IMR-90 (cell line): ENCODE measurements around the gene MYL11. TPM values are rescaled to one million over a fixed set of nuclear protein-coding genes. Genes with fewer than 3 reads are reported as not detected.

Experiments
- ATAC-seq: fragments of 200-7000 bp; cut with Tn5 transposase; 2 replicates; pipeline ENCODE4 v1.9.1; 2020; ENCODE audit warnings: low read depth, mild to moderate bottlenecking, moderate library complexity
- BruUV-seq: library from RNA; stranded (reverse); fragments of 400-500 nt; replicated peaks from 2 replicates; lab custom pipeline; 2021; lab: Mats Ljungman, UMichigan
- CTCF ChIA-PET: fragments of 300-600 bp; formaldehyde crosslinking; extraction: SDS; loops from one replicate; lab custom pipeline; 2021; ENCODE audit warnings: antibody characterized with exemption; lab: Yijun Ruan, JAX
- POLR2A ChIA-PET: fragments of 300-600 bp; sonication (Branson Sonifier 250); formaldehyde crosslinking; loops from one replicate; lab custom pipeline; 2022; ENCODE audit warnings: antibody characterized with exemption; ENCODE audit not compliant: unreplicated experiment; lab: Charles Lee
- DNase-seq: peaks from one replicate; pipeline ENCODE4 v3.0.0; 2013
- H2AFZ ChIP-seq: replicated peaks from 2 replicates; pipeline ENCODE3; 2013; ENCODE audit warnings: low read length, mild to moderate bottlenecking; ENCODE audit not compliant: poor library complexity
- H2AK5ac ChIP-seq: 2 replicates; pipeline ENCODE4 v1.6.1; 2013; ENCODE audit warnings: low read depth, low read length, inconsistent platforms
- H2AK9ac ChIP-seq: replicated peaks from 2 replicates; pipeline ENCODE3; 2013; ENCODE audit warnings: mild to moderate bottlenecking, low read depth, low read length, moderate library complexity; ENCODE audit not compliant: poor library complexity
- H2BK120ac ChIP-seq: 2 replicates; pipeline ENCODE4 v1.6.1; 2013; ENCODE audit warnings: low read depth, low read length, inconsistent platforms
- H2BK15ac ChIP-seq: 3 replicates; pipeline ENCODE4 v1.6.1; 2013; ENCODE audit warnings: low read depth, low read length, inconsistent platforms
- H2BK20ac ChIP-seq: 2 replicates; pipeline ENCODE4 v1.6.1; 2013; ENCODE audit warnings: low read depth, mild to moderate bottlenecking, inconsistent platforms, low read length, moderate library complexity
- H2BK5ac ChIP-seq: 2 replicates; pipeline ENCODE4 v1.6.1; 2013; ENCODE audit warnings: mild to moderate bottlenecking, low read depth, low read length, inconsistent platforms; ENCODE audit not compliant: poor library complexity, severe bottlenecking
- H3K14ac ChIP-seq: replicated peaks from 2 replicates; pipeline ENCODE4 v1.6.1; 2013; ENCODE audit warnings: low read depth, low read length, inconsistent platforms
- H3K18ac ChIP-seq: 2 replicates; pipeline ENCODE4 v1.6.1; 2013; ENCODE audit warnings: low read depth, low read length, control low read depth
- H3K23ac ChIP-seq: 2 replicates; pipeline ENCODE4 v1.6.1; 2013; ENCODE audit warnings: low read depth, low read length, inconsistent platforms
- H3K27ac ChIP-seq: 2 replicates; pipeline ENCODE4 v1.5.1; 2013; ENCODE audit warnings: mild to moderate bottlenecking, control low read depth, low read length; ENCODE audit not compliant: insufficient read depth
- H3K27me3 ChIP-seq: 2 replicates; pipeline ENCODE4 v1.6.1; 2013; ENCODE audit warnings: low read length; ENCODE audit not compliant: control insufficient read depth, insufficient read depth
- H3K36me3 ChIP-seq: 2 replicates; pipeline ENCODE4 v1.6.1; 2013; ENCODE audit warnings: low read length, mixed read lengths; ENCODE audit not compliant: control insufficient read depth, insufficient read depth
- H3K4ac ChIP-seq: 2 replicates; pipeline ENCODE4 v1.6.1; 2013; ENCODE audit warnings: low read depth, low read length, inconsistent platforms
- H3K4me1 ChIP-seq: 2 replicates; pipeline ENCODE4 v1.6.1; 2013; ENCODE audit warnings: low read length, mixed read lengths; ENCODE audit not compliant: control insufficient read depth, insufficient read depth
- H3K4me2 ChIP-seq: 2 replicates; pipeline ENCODE4 v1.6.1; 2013; ENCODE audit warnings: low read depth, mild to moderate bottlenecking, control low read depth, low read length, moderate library complexity
- H3K4me3 ChIP-seq: 2 replicates; pipeline ENCODE4 v1.5.1; 2013; ENCODE audit warnings: low read depth, mild to moderate bottlenecking, control low read depth, low read length, moderate library complexity; ENCODE audit not compliant: insufficient read depth
- H3K56ac ChIP-seq: 2 replicates; pipeline ENCODE4 v1.6.1; 2013; ENCODE audit warnings: low read length, inconsistent platforms; ENCODE audit not compliant: insufficient read depth; ENCODE audit errors: extremely low read depth
- H3K79me1 ChIP-seq, 2 experiments: 2 replicates each; pipeline ENCODE4 v1.6.1; 2013; ENCODE audit warnings: low read length in 2 of 2, inconsistent platforms in 1 of 2, low read depth in 1 of 2
- H3K9ac ChIP-seq: 2 replicates; pipeline ENCODE4 v1.6.1; 2013; ENCODE audit warnings: low read depth, low read length, control low read depth
- H3K9me1 ChIP-seq: 2 replicates; pipeline ENCODE4 v1.6.1; 2013; ENCODE audit warnings: low read length, inconsistent platforms; ENCODE audit not compliant: insufficient read depth
- H3K9me3 ChIP-seq: 2 replicates; pipeline ENCODE4 v1.6.1; 2013; ENCODE audit warnings: low read length; ENCODE audit not compliant: control insufficient read depth, insufficient read depth
- H4K20me1 ChIP-seq: 2 replicates; pipeline ENCODE4 v1.6.1; 2013; ENCODE audit warnings: low read length, inconsistent platforms; ENCODE audit not compliant: insufficient read depth
- H4K5ac ChIP-seq: 2 replicates; pipeline ENCODE4 v1.6.1; 2013; ENCODE audit warnings: mild to moderate bottlenecking, low read depth, low read length, control low read depth
- H4K8ac ChIP-seq, 2 experiments: 2 replicates each; pipeline ENCODE4 v1.6.1; 2013; ENCODE audit warnings: low read depth in 2 of 2, low read length in 2 of 2, control low read depth in 1 of 2, inconsistent platforms in 1 of 2
- H4K91ac ChIP-seq: 2 replicates; pipeline ENCODE4 v1.6.1; 2013; ENCODE audit warnings: low read depth, low read length, inconsistent platforms; ENCODE audit not compliant: insufficient read depth
- BHLHE40 ChIP-seq: fragments of 150-350 bp; IDR thresholded peaks from 2 replicates; pipeline ENCODE4 v1.6.1; 2016; ENCODE audit warnings: mild to moderate bottlenecking, low read depth, low read length
- MAFK ChIP-seq: IDR thresholded peaks from 2 replicates; pipeline ENCODE4 v1.6.1; 2012; ENCODE audit warnings: low read depth, low read length, improper control_type of control experiment
- WGBS, 2 experiments: methylation state at CpG; one replicate each; pipeline versions ENCODE4 v1.1.5 to v1.1.7; 2013; ENCODE audit warnings: missing lambda C conversion rate in 2 of 2; ENCODE audit not compliant: insufficient read length in 1 of 2; ENCODE audit errors: extremely low coverage in 2 of 2; 5-methylcytosine and 5-hydroxymethylcytosine counted together
- dilution Hi-C: fragments of 300-500 bp; cut with HindIII; formaldehyde crosslinking; loops from one replicate; pipeline ENCODE4 v1.14.3; 2018; ENCODE audit warnings: low sequenced_read_pairs; ENCODE audit not compliant: unreplicated experiment
- in situ Hi-C: fragments of 300-500 bp; cut with MboI; formaldehyde crosslinking; loops from 3 replicates; pipeline ENCODE4 v1.14.3; 2019; ENCODE audit warnings: low sequenced_read_pairs, inconsistent platforms, mixed read lengths
- intact Hi-C: fragments of 100-400 bp; cut with micrococcal nuclease; formaldehyde crosslinking; loops from 2 replicates; pipeline ENCODE4 v1.10.0; 2022
- polyA plus RNA-seq, 3 experiments: library from polyadenylated mRNA; depleted of rRNA; stranded (reverse); fragments of >200 nt; gene quantifications; 2 replicates each; pipeline ENCODE4 v1.2.3, GENCODE V29; 2012; ENCODE audit warnings: low replicate concordance in 1 of 3
- total RNA-seq: library from RNA; depleted of rRNA; stranded (reverse); fragments of >200 nt; gene quantifications from 2 replicates; pipeline ENCODE4 v1.2.3, GENCODE V29; 2012
- TF ChIP-seq, protein P1 (sequence below): fragments of 150-350 bp; IDR thresholded peaks from 2 replicates; pipeline ENCODE4 v1.6.1; 2016; ENCODE audit warnings: low read depth, mild to moderate bottlenecking, low read length, moderate library complexity, borderline replicate concordance
- TF ChIP-seq, protein P2 (sequence below): conservative IDR thresholded peaks from 2 replicates; pipeline ENCODE4 v1.5.1; 2012; ENCODE audit warnings: mild to moderate bottlenecking, low read depth, low read length, improper control_type of control experiment

MYL11 gene
- total and polyA plus RNA-seq, 2 of the 4 experiments (the other 2 are of a cell fraction), result 1.1 TPM; not detected in 1

DNA sequence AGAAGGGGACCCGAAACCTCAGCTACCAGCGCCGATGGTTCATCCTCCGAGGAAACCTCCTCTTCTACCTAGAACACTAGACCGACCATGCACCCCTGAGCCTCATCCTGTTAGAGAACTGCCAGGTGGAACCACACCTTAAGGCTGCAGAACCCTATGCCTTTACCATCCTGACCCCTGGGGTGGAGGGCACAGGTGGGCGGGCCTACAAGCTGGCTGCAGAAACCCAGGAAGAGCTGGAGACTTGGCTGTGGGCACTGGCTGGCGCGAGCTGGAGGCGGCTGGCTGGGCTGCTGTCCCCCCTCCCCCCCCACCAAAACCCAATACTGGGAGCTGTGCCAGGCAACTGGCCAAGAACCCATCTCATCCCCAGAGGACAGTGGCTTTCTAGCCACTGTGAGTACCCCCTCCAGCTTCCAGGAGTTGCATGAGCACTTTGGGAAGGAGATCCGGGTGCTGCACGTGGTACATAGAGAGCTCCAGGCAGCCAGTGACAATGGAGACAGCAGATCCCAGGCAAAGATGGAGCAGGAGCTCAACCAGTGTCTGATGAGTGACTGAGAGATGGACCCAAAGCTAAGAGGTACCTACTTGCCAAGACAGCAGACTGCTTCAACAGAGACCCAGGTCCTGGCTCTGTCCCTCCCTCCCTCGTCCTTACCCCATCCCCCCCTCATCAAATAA is 18.1 kb upstream of the MYL11 start (continued):
- TF ChIP-seq, protein P1, sequence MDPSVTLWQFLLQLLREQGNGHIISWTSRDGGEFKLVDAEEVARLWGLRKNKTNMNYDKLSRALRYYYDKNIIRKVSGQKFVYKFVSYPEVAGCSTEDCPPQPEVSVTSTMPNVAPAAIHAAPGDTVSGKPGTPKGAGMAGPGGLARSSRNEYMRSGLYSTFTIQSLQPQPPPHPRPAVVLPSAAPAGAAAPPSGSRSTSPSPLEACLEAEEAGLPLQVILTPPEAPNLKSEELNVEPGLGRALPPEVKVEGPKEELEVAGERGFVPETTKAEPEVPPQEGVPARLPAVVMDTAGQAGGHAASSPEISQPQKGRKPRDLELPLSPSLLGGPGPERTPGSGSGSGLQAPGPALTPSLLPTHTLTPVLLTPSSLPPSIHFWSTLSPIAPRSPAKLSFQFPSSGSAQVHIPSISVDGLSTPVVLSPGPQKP, result no peak

DNA sequence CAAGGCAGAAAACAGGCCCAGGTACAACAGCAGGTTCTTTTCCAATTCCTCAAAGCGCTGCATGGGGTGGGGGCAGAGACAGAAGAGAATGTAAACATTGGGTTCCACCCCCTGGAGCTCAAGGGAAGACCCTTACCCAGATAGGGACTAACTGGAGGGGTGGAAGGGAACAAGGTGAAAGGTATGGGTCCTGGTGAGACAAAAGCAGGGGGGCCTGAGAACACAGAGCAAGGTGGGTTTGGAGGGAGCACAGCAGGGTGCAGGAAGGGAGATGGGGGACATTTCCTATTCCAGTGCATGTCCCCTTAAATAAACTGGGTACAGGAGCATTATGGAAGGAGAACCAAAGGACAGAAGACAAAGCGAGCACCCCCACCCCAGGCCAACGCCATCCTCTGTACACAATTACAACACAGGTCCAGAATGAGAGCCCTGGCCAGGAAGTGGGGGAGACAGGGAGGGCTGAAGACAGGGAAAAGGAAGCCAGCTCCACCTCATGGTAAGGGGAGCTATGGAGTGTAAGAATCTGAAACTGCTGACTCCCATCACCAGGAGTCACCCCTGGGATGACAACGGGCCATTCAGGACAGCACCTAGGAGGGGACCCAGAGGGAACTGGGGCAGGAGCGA is 17.4 kb upstream of the MYL11 start:
- Histone ChIP-seq H2BK120ac (no peak overlapping the region), H2BK15ac (no peak overlapping the region), H3K14ac (no peak overlapping the region), H3K27me3 (no peaks in the 10 kb centered on the region), H4K20me1 (peaks cover 3% of the 10 kb centered on the region; the same call in 1 of the 2 replicates), H3K9me1 (peaks cover 7% of the 10 kb centered on the region), H4K8ac (no peak overlapping the region), H2BK20ac (no peak overlapping the region), H3K4ac (no peak overlapping the region), H3K56ac (no peak overlapping the region), H3K18ac (no peak overlapping the region), H4K91ac (no peak overlapping the region), H2AK9ac (peak overlapping the region; percentile 35), H3K4me1 (peaks cover 7% of the 10 kb centered on the region; the same call in 1 of the 2 replicates), H4K5ac (no peak overlapping the region), H2BK5ac (no peak overlapping the region), H3K9ac (no peak overlapping the region), H3K36me3 (peaks cover 48% of the 10 kb centered on the region), H3K27ac (no peak overlapping the region), H3K9me3 (no peaks in the 10 kb centered on the region), H2AFZ (no peak overlapping the region), H2AK5ac (no peak overlapping the region), H3K79me1 (peaks cover 10 to 64% of the 10 kb centered on the region in 2 experiments), H3K23ac (no peak overlapping the region), H3K4me3 (no peak overlapping the region), H3K4me2 (no peak overlapping the region)
- DNase-seq (peak; percentile 20), ATAC-seq (no peak)
- dilution Hi-C loops (no loop called here), in situ Hi-C loops (no loop called here), intact Hi-C loops (no loop called here)
- no peak for TF ChIP-seq BHLHE40
- no peak for TF ChIP-seq MAFK
- TF ChIP-seq, protein P2, sequence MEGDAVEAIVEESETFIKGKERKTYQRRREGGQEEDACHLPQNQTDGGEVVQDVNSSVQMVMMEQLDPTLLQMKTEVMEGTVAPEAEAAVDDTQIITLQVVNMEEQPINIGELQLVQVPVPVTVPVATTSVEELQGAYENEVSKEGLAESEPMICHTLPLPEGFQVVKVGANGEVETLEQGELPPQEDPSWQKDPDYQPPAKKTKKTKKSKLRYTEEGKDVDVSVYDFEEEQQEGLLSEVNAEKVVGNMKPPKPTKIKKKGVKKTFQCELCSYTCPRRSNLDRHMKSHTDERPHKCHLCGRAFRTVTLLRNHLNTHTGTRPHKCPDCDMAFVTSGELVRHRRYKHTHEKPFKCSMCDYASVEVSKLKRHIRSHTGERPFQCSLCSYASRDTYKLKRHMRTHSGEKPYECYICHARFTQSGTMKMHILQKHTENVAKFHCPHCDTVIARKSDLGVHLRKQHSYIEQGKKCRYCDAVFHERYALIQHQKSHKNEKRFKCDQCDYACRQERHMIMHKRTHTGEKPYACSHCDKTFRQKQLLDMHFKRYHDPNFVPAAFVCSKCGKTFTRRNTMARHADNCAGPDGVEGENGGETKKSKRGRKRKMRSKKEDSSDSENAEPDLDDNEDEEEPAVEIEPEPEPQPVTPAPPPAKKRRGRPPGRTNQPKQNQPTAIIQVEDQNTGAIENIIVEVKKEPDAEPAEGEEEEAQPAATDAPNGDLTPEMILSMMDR, result 0 out of 2 replicates have a peak, but pooled peaks have one; percentile 16
- POLR2A ChIA-PET, result interaction anchor here (0.6 kb wide), 1 partner anchor 306 kb away, joined by 5 read pairs; no protein-coding TSS in a partner anchor
- 80% methylated on average over 2 of the region's 5 CpGs; no CpG with 5 or more reads in 1 of the 2 experiments for WGBS, 2 experiments
- no TSS peak for BruUV-seq
- CTCF ChIA-PET, result no interaction called here
